HEK293T (cell line): ENCODE measurements around the gene RGS7.
"Not testable (repeated sequence)": the region's sequence is repeated elsewhere in the genome, so short reads cannot be mapped to it uniquely, and the experiment has no call there.

Source experiments
- CTCF ChIA-PET: fragments of 350-600 bp; formaldehyde crosslinking; extraction: SDS; loops from one replicate; lab custom pipeline; 2021; ENCODE audit warnings: antibody characterized with exemption, inconsistent platforms; lab: Yijun Ruan, JAX
- POLR2A ChIA-PET: fragments of 350-600 bp; formaldehyde crosslinking; extraction: SDS; loops from one replicate; lab custom pipeline; 2020; ENCODE audit warnings: antibody characterized with exemption, inconsistent platforms; lab: Yijun Ruan, JAX
- DNase-seq: peaks from one replicate; pipeline ENCODE4 v3.0.0; 2012; ENCODE audit warnings: mixed read lengths; ENCODE audit errors: extremely low spot score
- ARNT ChIP-seq: fragments of 450-650 bp; IDR thresholded peaks from 2 replicates; pipeline ENCODE4 v1.6.1; 2017; ENCODE audit warnings: mild to moderate bottlenecking
- BHLHE40 ChIP-seq: fragments of 450-650 bp; IDR thresholded peaks from 2 replicates; pipeline ENCODE4 v1.6.1; 2016; ENCODE audit warnings: mild to moderate bottlenecking, moderate library complexity, borderline replicate concordance
- CTBP1 ChIP-seq: fragments of 450-650 bp; IDR thresholded peaks from 2 replicates; pipeline ENCODE4 v1.6.1; 2016; ENCODE audit warnings: borderline replicate concordance
- ELF4 ChIP-seq: fragments of 450-650 bp; IDR thresholded peaks from 2 replicates; pipeline ENCODE4 v1.6.1; 2017; ENCODE audit warnings: antibody characterized with exemption
- FOXA1 ChIP-seq: fragments of 450-650 bp; IDR thresholded peaks from 2 replicates; pipeline ENCODE4 v1.6.1; 2016; ENCODE audit warnings: mild to moderate bottlenecking
- FOXK2 ChIP-seq: fragments of 450-650 bp; IDR thresholded peaks from 2 replicates; pipeline ENCODE4 v1.6.1; 2016; ENCODE audit warnings: mild to moderate bottlenecking
- FOXM1 ChIP-seq: fragments of 450-650 bp; IDR thresholded peaks from 2 replicates; pipeline ENCODE4 v1.6.1; 2017; ENCODE audit warnings: mild to moderate bottlenecking, borderline replicate concordance
- HDGF ChIP-seq: fragments of 450-650 bp; IDR thresholded peaks from 2 replicates; pipeline ENCODE4 v1.6.1; 2017; ENCODE audit warnings: antibody characterized with exemption, borderline replicate concordance
- L3MBTL2 ChIP-seq: fragments of 450-650 bp; conservative IDR thresholded peaks from 2 replicates; pipeline ENCODE4 v1.6.1; 2016; ENCODE audit warnings: mild to moderate bottlenecking
- LEF1 ChIP-seq: fragments of 450-650 bp; IDR thresholded peaks from 2 replicates; pipeline ENCODE4 v1.6.1; 2017; ENCODE audit warnings: mild to moderate bottlenecking, borderline replicate concordance
- NFRKB ChIP-seq: fragments of 450-650 bp; IDR thresholded peaks from 2 replicates; pipeline ENCODE4 v1.6.1; 2016; ENCODE audit warnings: mild to moderate bottlenecking, moderate library complexity
- PKNOX1 ChIP-seq: fragments of 450-650 bp; IDR thresholded peaks from 2 replicates; pipeline ENCODE4 v1.6.1; 2016
- SP1 ChIP-seq: fragments of 450-650 bp; IDR thresholded peaks from 2 replicates; pipeline ENCODE4 v1.6.1; 2017
- SUZ12 ChIP-seq: fragments of 450-650 bp; IDR thresholded peaks from 2 replicates; pipeline ENCODE4 v1.6.1; 2016; ENCODE audit warnings: mild to moderate bottlenecking
- TARDBP ChIP-seq: fragments of 450-650 bp; IDR thresholded peaks from 2 replicates; pipeline ENCODE4 v1.6.1; 2016
- ZNF384 ChIP-seq: fragments of 450-650 bp; IDR thresholded peaks from 2 replicates; pipeline ENCODE4 v1.6.1; 2016

Gene RGS7

GRCh38 chr1:241292973-241293372, 64.0 kb downstream of the RGS7 start:
- no peak for TF ChIP-seq PKNOX1
- no peak for TF ChIP-seq ELF4
- TF ChIP-seq L3MBTL2: no peak
- TF ChIP-seq HDGF: no peak
- no peak for TF ChIP-seq SP1
- TF ChIP-seq ARNT: no peak
- no peak for TF ChIP-seq SUZ12
- no peak for TF ChIP-seq ZNF384
- TF ChIP-seq FOXK2: no peak
- no peak for TF ChIP-seq FOXA1
- no peak for TF ChIP-seq NFRKB
- no peak for TF ChIP-seq FOXM1
- no peak for TF ChIP-seq BHLHE40
- TF ChIP-seq TARDBP: no peak
- TF ChIP-seq CTBP1: no peak
- TF ChIP-seq LEF1: no peak
- ChIA-PET POLR2A (no interaction called here), CTCF (no interaction called here)
- no peak for DNase-seq

GRCh38 chr1:241291548-241291947, 65.5 kb downstream of the RGS7 start:
- CTCF ChIA-PET, DNase-seq, POLR2A ChIA-PET: not testable (repeated sequence)

GRCh38 chr1:241286486-241286885, 70.5 kb downstream of the RGS7 start:
- TF ChIP-seq SUZ12: no peak
- TF ChIP-seq FOXM1: no peak
- TF ChIP-seq BHLHE40: no peak
- TF ChIP-seq ELF4: no peak
- no peak for TF ChIP-seq ZNF384
- TF ChIP-seq SP1: no peak
- TF ChIP-seq LEF1: no peak
- TF ChIP-seq FOXA1: no peak
- TF ChIP-seq TARDBP: no peak
- TF ChIP-seq CTBP1: no peak
- TF ChIP-seq L3MBTL2: no peak
- no peak for TF ChIP-seq PKNOX1
- TF ChIP-seq FOXK2: no peak
- no peak for TF ChIP-seq HDGF
- no peak for TF ChIP-seq ARNT
- no peak for TF ChIP-seq NFRKB
- POLR2A ChIA-PET: no interaction called here
- no peak for DNase-seq
- CTCF ChIA-PET: no interaction called here

- no peak for DNase-seq
- ChIA-PET CTCF (no interaction called here), POLR2A (no interaction called here)
- TF ChIP-seq HDGF (no peak), TARDBP (no peak)
Observed at GRCh38 chr1:241276391-241276790, 80.6 kb downstream of the RGS7 start.

- POLR2A ChIA-PET: no interaction called here
- no peak for TF ChIP-seq FOXA1
- TF ChIP-seq TARDBP: no peak
- TF ChIP-seq NFRKB: no peak
- TF ChIP-seq BHLHE40: no peak
- no peak for TF ChIP-seq PKNOX1
- no peak for TF ChIP-seq ZNF384
- TF ChIP-seq SP1: no peak
- TF ChIP-seq LEF1: no peak
- no peak for TF ChIP-seq L3MBTL2
- no peak for TF ChIP-seq SUZ12
- TF ChIP-seq ARNT: no peak
- no peak for TF ChIP-seq ELF4
- no peak for TF ChIP-seq FOXK2
- no peak for TF ChIP-seq CTBP1
- no peak for TF ChIP-seq FOXM1
- TF ChIP-seq HDGF: no peak
- DNase-seq: no peak
- CTCF ChIA-PET: no interaction called here
Observed at GRCh38 chr1:241275981-241276380, 81.0 kb downstream of the RGS7 start.

- no peak for DNase-seq
- POLR2A ChIA-PET: no interaction called here
- CTCF ChIA-PET: interaction anchor here (0.6 kb wide), 1 partner anchor 13 kb away, joined by 4 read pairs; no protein-coding TSS in a partner anchor
- TF ChIP-seq LEF1: no peak
- no peak for TF ChIP-seq ARNT
- no peak for TF ChIP-seq PKNOX1
- no peak for TF ChIP-seq NFRKB
- no peak for TF ChIP-seq FOXK2
- no peak for TF ChIP-seq L3MBTL2
- no peak for TF ChIP-seq ZNF384
- no peak for TF ChIP-seq TARDBP
- no peak for TF ChIP-seq ELF4
- TF ChIP-seq BHLHE40: no peak
- TF ChIP-seq HDGF: no peak
- TF ChIP-seq SP1: no peak
- TF ChIP-seq CTBP1: no peak
- TF ChIP-seq SUZ12: no peak
- no peak for TF ChIP-seq FOXM1
Observed at GRCh38 chr1:241275226-241275625, 81.8 kb downstream of the RGS7 start.
